Prostate gland (tissue), 2 donors: ENCODE measurements around the gene PTCHD4. TPM values are rescaled to one million over a fixed set of nuclear protein-coding genes. Genes with fewer than 3 reads are reported as not detected.
"Not testable (repeated sequence)": the region's sequence is repeated elsewhere in the genome, so short reads cannot be mapped to it uniquely, and the experiment has no call there.

Experiments used
- DNase-seq: peaks from one replicate; pipeline ENCODE4 v3.0.0-alpha.2; 2019; ENCODE audit warnings: low spot score
- H3K27ac ChIP-seq, 2 donors: fragments of 200-600 bp; sonication (generic); 2 replicates each; pipeline ENCODE4 v1.5.1; 2017 to 2019
- H3K27me3 ChIP-seq: fragments of 200-600 bp; sonication (generic); replicated peaks from 2 replicates; pipeline ENCODE4 v1.5.1; 2019; ENCODE audit not compliant: insufficient read depth
- H3K36me3 ChIP-seq, 2 donors: fragments of 200-600 bp; sonication (generic); 1 replicate in 1 of 2; 2 replicates in 1 of 2; pipeline versions ENCODE4 v1.5.1 to v1.8.1; 2017 to 2019
- H3K4me1 ChIP-seq: fragments of 200-600 bp; sonication (generic); replicated peaks from 2 replicates; pipeline ENCODE4 v1.5.1; 2019
- H3K4me3 ChIP-seq, 2 donors: fragments of 200-600 bp; sonication (generic); 2 replicates each; pipeline ENCODE4 v1.5.1; 2017 to 2019
- H3K9me3 ChIP-seq: fragments of 200-600 bp; sonication (generic); 2 replicates; pipeline ENCODE4 v1.5.1; 2017
- CTCF ChIP-seq, 4 experiments: fragments of 200-600 bp in 2 of 4; fragments of 450-650 bp in 2 of 4; sonication (generic) in 2 of 4; IDR thresholded peaks; 1 replicate in 3 of 4; 2 replicates in 1 of 4; pipeline ENCODE4 v1.5.1; 2016 to 2019; ENCODE audit warnings: antibody characterized with exemption in 4 of 4, mild to moderate bottlenecking in 2 of 4, moderate library complexity in 2 of 4
- POLR2A ChIP-seq: fragments of 450-650 bp; IDR thresholded peaks from one replicate; pipeline ENCODE4 v1.6.1; 2016; ENCODE audit warnings: antibody characterized with exemption, mild to moderate bottlenecking
- POLR2AphosphoS5 ChIP-seq: sonication (generic); formaldehyde crosslinking; IDR thresholded peaks from one replicate; pipeline ENCODE4 v1.6.1; 2017; ENCODE audit warnings: antibody characterized with exemption
- WGBS: methylation state at CpG from one replicate; pipeline ENCODE4 v1.1.5; 2018; 5-methylcytosine and 5-hydroxymethylcytosine counted together
- intact Hi-C: fragments of 100-400 bp; cut with DNase I; formaldehyde crosslinking; loops from one replicate; pipeline ENCODE4 v1.14.2; 2022
- total RNA-seq, 2 donors: library from RNA; depleted of rRNA; stranded (reverse); fragments of >200 nt; gene quantifications; one replicate each; pipeline ENCODE4 v1.1.0, GENCODE V29; 2016

PTCHD4 gene
- total RNA-seq, 2 donors from 2014 or later: 1.0 to 1.1 TPM

DNA sequence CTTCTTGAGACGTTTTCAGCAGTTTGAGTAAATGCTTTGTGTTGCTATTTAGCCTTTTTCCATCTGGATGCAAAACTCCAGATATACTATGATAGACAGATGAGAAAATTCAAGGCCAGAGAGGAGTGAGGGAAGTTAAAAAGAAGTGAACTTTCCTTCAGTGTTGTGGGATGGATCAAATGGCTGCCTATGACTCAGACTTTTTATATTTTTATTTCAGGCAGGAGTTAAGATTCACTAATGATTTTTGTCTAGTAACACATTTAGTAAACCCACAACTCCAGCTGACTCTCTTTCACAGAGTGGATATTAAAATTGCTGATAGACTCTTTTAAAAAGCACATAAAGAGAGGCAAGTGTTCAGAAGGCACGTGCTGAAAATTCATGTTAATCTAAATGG is 23.2 kb upstream of the PTCHD4 start:
- TF ChIP-seq CTCF (IDR thresholded peaks at IDR 0.05) (no peak), POLR2A (no peak)
- H3K4me3 ChIP-seq: no peak overlapping the region
- H3K27ac ChIP-seq: no peak overlapping the region
- intact Hi-C loops: no loop called here
- H3K27me3 ChIP-seq: no peaks in the 10 kb centered on the region
- no peaks in the 10 kb centered on the region for H3K9me3 ChIP-seq
- 33% methylated on average over 2 of the region's 2 CpGs for WGBS
- no peaks in the 10 kb centered on the region for H3K4me1 ChIP-seq
- H3K36me3 ChIP-seq: no peaks in the 10 kb centered on the region
- no peak for DNase-seq

- Histone ChIP-seq H3K4me3 (no peak overlapping the region), H3K27me3 (no peaks in the 10 kb centered on the region), H3K4me1 (no peaks in the 10 kb centered on the region), H3K27ac (no peak overlapping the region), H3K9me3 (no peaks in the 10 kb centered on the region), H3K36me3 (no peaks in the 10 kb centered on the region)
- WGBS: 28% methylated on average over 4 of the region's 4 CpGs
- intact Hi-C loops: no loop called here
- no peak for DNase-seq
- TF ChIP-seq POLR2AphosphoS5 (no peak), POLR2A (no peak), CTCF (IDR thresholded peaks at IDR 0.05) (no peak)
Measured at GRCh38 chr6:48123601-48124000, 12.6 kb upstream of the PTCHD4 start.

GRCh38 chr6:48121983-48122749 is 11.2 kb upstream of the PTCHD4 start:
- WGBS: 94% methylated on average over 1 of the region's 1 CpG
- H3K4me1 ChIP-seq, H3K36me3 ChIP-seq, H3K9me3 ChIP-seq, H3K27me3 ChIP-seq, DNase-seq, H3K4me3 ChIP-seq, H3K27ac ChIP-seq, intact Hi-C loops: not testable (repeated sequence)

- intact Hi-C loops: no loop called here
- DNase-seq: no peak
- Histone ChIP-seq H3K27ac (no peak overlapping the region), H3K27me3 (no peaks in the 10 kb centered on the region), H3K9me3 (no peaks in the 10 kb centered on the region), H3K36me3 (no peaks in the 10 kb centered on the region), H3K4me3 (no peak overlapping the region), H3K4me1 (no peaks in the 10 kb centered on the region)
- TF ChIP-seq POLR2A (no peak), CTCF (IDR thresholded peaks at IDR 0.05) (no peak), POLR2AphosphoS5 (no peak)
- 90% methylated on average over 3 of the region's 3 CpGs for whole genome bisulfite sequencing
Measured at GRCh38 chr6:48116699-48117645, 6.0 kb upstream of the PTCHD4 start.

- no peaks in the 10 kb centered on the region for H3K4me1 ChIP-seq
- WGBS: 91% methylated on average over 2 of the region's 2 CpGs
- DNase-seq: no peak
- H3K27me3 ChIP-seq: no peaks in the 10 kb centered on the region
- no peaks in the 10 kb centered on the region for H3K36me3 ChIP-seq
- no peaks in the 10 kb centered on the region for H3K9me3 ChIP-seq
- TF ChIP-seq CTCF (IDR thresholded peaks at IDR 0.05) (no peak), POLR2A (no peak), POLR2AphosphoS5 (no peak)
- intact Hi-C loops: no loop called here
- no peak overlapping the region for H3K4me3 ChIP-seq
- no peak overlapping the region for H3K27ac ChIP-seq
Measured at GRCh38 chr6:48113130-48113529, 2.1 kb upstream of the PTCHD4 start.
